A673 (cell line): ENCODE data around the gene BCL2.
"Not testable (repeated sequence)": the region's sequence is repeated elsewhere in the genome, so short reads cannot be mapped to it uniquely, and the experiment has no call there.

ENCODE experiments used
- CTCF ChIP-seq: fragments of 300-800, 200-600 bp; sonication (generic); conservative IDR thresholded peaks from 2 replicates; pipeline ENCODE4 v1.5.1; 2017; ENCODE audit warnings: low read depth, mild to moderate bottlenecking, antibody characterized with exemption, low read length, moderate library complexity, mixed read lengths
- EZH2 ChIP-seq: fragments of 200-600 bp; sonication (generic); IDR thresholded peaks from 2 replicates; pipeline ENCODE4 v1.6.1; 2017; ENCODE audit warnings: borderline replicate concordance, low read depth, mild to moderate bottlenecking, mixed read lengths, antibody characterized with exemption, low read length; ENCODE audit not compliant: poor library complexity, severe bottlenecking

GRCh38 chr18:63235920-63236319 lies 83.6 kb downstream of the BCL2 start:
- not testable (repeated sequence) for TF ChIP-seq CTCF, EZH2
